Fibroblast of pulmonary artery (primary cell): ENCODE results near the gene MAN1C1.
"Not testable (repeated sequence)": the region's sequence is repeated elsewhere in the genome, so short reads cannot be mapped to it uniquely, and the experiment has no call there.

Source experiments
- DNase-seq: peaks from one replicate; pipeline ENCODE4 v3.0.0-alpha.2; 2010; ENCODE audit warnings: low read depth
- H3K4me3 ChIP-seq: replicated peaks from 2 replicates; pipeline ENCODE4 v1.5.1; 2011; ENCODE audit warnings: low read depth, mild to moderate bottlenecking, control low read depth, low read length, moderate library complexity
- CTCF ChIP-seq: IDR thresholded peaks from 2 replicates; pipeline ENCODE4 v1.5.1; 2011; ENCODE audit warnings: mild to moderate bottlenecking, control low read depth, low read length, inconsistent platforms; ENCODE audit errors: missing control alignments

Gene MAN1C1

GRCh38 chr1:25626018-25626417, 9.4 kb downstream of the MAN1C1 start:
- no peak for TF ChIP-seq CTCF
- DNase-seq, result no peak
- no peak overlapping the region for H3K4me3 ChIP-seq

- TF ChIP-seq CTCF, result no peak
- H3K4me3 ChIP-seq, result no peak overlapping the region
- no peak for DNase-seq
These were observed 12.3 kb downstream of the MAN1C1 start for GRCh38 chr1:25628741-25629421.

GRCh38 chr1:25629836-25630235, 13.2 kb downstream of the MAN1C1 start:
- TF ChIP-seq CTCF, result no peak
- H3K4me3 ChIP-seq, result no peak overlapping the region
- DNase-seq, result no peak

- TF ChIP-seq CTCF, result no peak
- no peak overlapping the region for H3K4me3 ChIP-seq
- peak; percentile 39 for DNase-seq
These were observed 15.3 kb downstream of the MAN1C1 start for GRCh38 chr1:25631750-25632485.

- no peak overlapping the region for H3K4me3 ChIP-seq
- TF ChIP-seq CTCF, result no peak
- DNase-seq, result no peak
These were observed 17.5 kb downstream of the MAN1C1 start for GRCh38 chr1:25634066-25634465.

GRCh38 chr1:25634896-25635295, 18.3 kb downstream of the MAN1C1 start:
- DNase-seq, result no peak
- TF ChIP-seq CTCF, result no peak
- no peak overlapping the region for H3K4me3 ChIP-seq

- DNase-seq, H3K4me3 ChIP-seq: not testable (repeated sequence)
These were observed 19.6 kb downstream of the MAN1C1 start for GRCh38 chr1:25636141-25636540.
